DND-41 (cell line): ENCODE results near the gene SEPTIN10.
A peak's percentile ranks its signal among the peaks of the same experiment; 100 is the strongest.

ENCODE experiments used
- ATAC-seq: fragments of 200-7000 bp; cut with Tn5 transposase; 3 replicates; pipeline ENCODE4 v1.9.1; 2021; ENCODE audit warnings: low read depth; ENCODE audit not compliant: insufficient read depth
- DNase-seq: peaks from one replicate; pipeline ENCODE4 v3.0.0-alpha.2; 2020
- H2AFZ ChIP-seq: 2 replicates; pipeline ENCODE4 v1.6.0; 2012; ENCODE audit warnings: low read depth, low read length
- H3K27ac ChIP-seq: 2 replicates; pipeline ENCODE4 v1.5.1; 2012; ENCODE audit warnings: low read length, inconsistent platforms
- H3K27me3 ChIP-seq: fragments of 200-600 bp; sonication (generic); 2 replicates; pipeline ENCODE4 v1.6.0; 2012; ENCODE audit warnings: low read length, mild to moderate bottlenecking, inconsistent platforms; ENCODE audit not compliant: insufficient read depth, poor library complexity
- H3K36me3 ChIP-seq: 2 replicates; pipeline ENCODE4 v1.5.1; 2012; ENCODE audit warnings: low read length, inconsistent platforms; ENCODE audit not compliant: insufficient read depth
- H3K4me1 ChIP-seq: 2 replicates; pipeline ENCODE4 v1.5.1; 2012; ENCODE audit warnings: mild to moderate bottlenecking, low read length; ENCODE audit not compliant: insufficient read depth
- H3K4me2 ChIP-seq: 2 replicates; pipeline ENCODE4 v1.6.0; 2012; ENCODE audit warnings: mild to moderate bottlenecking, moderate library complexity, low read length, inconsistent platforms; ENCODE audit not compliant: insufficient read depth
- H3K4me3 ChIP-seq, 2 experiments: fragments of 200-600 bp in 1 of 2; shearing (Covaris generic) in 1 of 2; 2 replicates each; pipeline ENCODE4 v1.5.1; 2012 to 2016; ENCODE audit warnings: inconsistent platforms in 2 of 2, low read length in 2 of 2, mild to moderate bottlenecking in 2 of 2, low read depth in 1 of 2, moderate library complexity in 1 of 2
- H3K79me2 ChIP-seq: 2 replicates; pipeline ENCODE4 v1.6.0; 2012; ENCODE audit warnings: low read length, inconsistent platforms; ENCODE audit not compliant: insufficient read depth
- H3K9ac ChIP-seq: 2 replicates; pipeline ENCODE4 v1.6.0; 2012; ENCODE audit warnings: low read depth, mild to moderate bottlenecking, inconsistent platforms, low read length, moderate library complexity
- H3K9me3 ChIP-seq: 2 replicates; pipeline ENCODE4 v1.5.1; 2012; ENCODE audit warnings: low read length, moderate library complexity, mild to moderate bottlenecking, inconsistent platforms; ENCODE audit not compliant: insufficient read depth, severe bottlenecking
- H4K20me1 ChIP-seq: 2 replicates; pipeline ENCODE4 v1.6.0; 2012; ENCODE audit warnings: low read length; ENCODE audit not compliant: insufficient read depth
- CTCF ChIP-seq: IDR thresholded peaks from 2 replicates; pipeline ENCODE4 v1.5.1; 2012; ENCODE audit warnings: borderline replicate concordance, low read length, moderate library complexity, mild to moderate bottlenecking; ENCODE audit not compliant: poor library complexity, severe bottlenecking; ENCODE audit errors: extremely low read depth
- EZH2 ChIP-seq: IDR thresholded peaks from 3 replicates; pipeline ENCODE4 v1.6.1; 2012; ENCODE audit warnings: borderline replicate concordance, low read depth, mild to moderate bottlenecking, moderate library complexity, low read length, inconsistent platforms; ENCODE audit not compliant: severe bottlenecking

SEPTIN10 gene

DNA sequence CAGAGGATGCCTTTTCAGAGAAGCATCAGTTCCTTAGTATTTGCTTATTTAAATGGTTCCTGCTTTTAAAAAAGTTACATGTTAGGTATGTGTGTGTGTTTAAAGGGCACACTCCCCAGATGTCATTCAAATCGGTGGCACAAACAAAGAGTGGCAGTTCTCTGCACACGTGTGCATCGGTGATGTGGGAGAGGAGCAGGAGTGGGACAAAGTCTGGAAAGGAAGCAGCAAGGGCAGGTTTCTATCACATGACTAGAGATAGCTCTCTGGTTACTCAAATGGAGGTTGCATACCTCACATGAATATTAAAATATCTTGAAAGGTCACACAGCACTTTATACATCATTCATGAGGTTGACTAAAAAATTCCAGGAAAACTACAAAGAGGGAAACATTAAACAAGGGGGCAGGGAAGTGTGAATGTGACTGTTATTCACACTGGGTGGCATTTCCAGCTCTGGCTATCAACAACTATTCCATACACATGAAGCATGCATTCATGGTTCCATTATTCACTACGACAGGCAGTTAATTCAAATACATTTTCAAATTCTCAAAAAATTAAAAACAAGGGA lies 64.7 kb downstream of the SEPTIN10 start:
- H2AFZ ChIP-seq = no peak overlapping the region
- H3K36me3 ChIP-seq = no peaks in the 10 kb centered on the region
- no peak overlapping the region for H3K4me3 ChIP-seq
- peaks cover 27% of the 10 kb centered on the region for H3K27me3 ChIP-seq
- H3K9me3 ChIP-seq = no peaks in the 10 kb centered on the region
- H3K27ac ChIP-seq = no peak overlapping the region
- no peak overlapping the region for H3K9ac ChIP-seq
- no peak overlapping the region for H3K4me2 ChIP-seq
- H3K4me1 ChIP-seq = no peaks in the 10 kb centered on the region
- ATAC-seq = no peak
- H3K79me2 ChIP-seq = no peaks in the 10 kb centered on the region
- H4K20me1 ChIP-seq = no peaks in the 10 kb centered on the region
- no peak for DNase-seq
- TF ChIP-seq CTCF = no peak
- no peak for TF ChIP-seq EZH2

DNA sequence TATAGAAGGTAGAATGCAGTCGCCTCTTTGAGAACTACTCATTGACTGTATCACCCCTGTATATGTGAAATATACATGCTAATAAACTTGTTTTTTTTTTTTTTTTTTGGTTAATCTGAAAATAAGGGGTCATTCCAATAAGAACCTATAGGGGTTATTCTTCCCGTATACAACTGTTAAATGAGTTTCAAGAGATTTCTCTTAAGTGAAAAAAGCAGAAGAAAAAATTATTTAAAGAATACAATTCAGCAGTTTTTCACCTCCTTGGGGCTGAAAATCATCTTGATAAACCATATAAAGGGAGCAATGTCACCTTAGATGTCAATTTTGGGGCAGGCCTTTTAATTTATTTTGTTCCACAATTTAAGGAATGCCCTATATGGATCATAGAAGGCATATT lies 66.5 kb downstream of the SEPTIN10 start:
- H3K27me3 ChIP-seq = peaks cover 25% of the 10 kb centered on the region
- H3K36me3 ChIP-seq = no peaks in the 10 kb centered on the region
- no peak overlapping the region for H2AFZ ChIP-seq
- ATAC-seq (no peak), DNase-seq (no peak)
- H4K20me1 ChIP-seq = no peaks in the 10 kb centered on the region
- TF ChIP-seq CTCF (no peak), EZH2 (no peak)
- H3K4me3 ChIP-seq = no peak overlapping the region
- H3K9me3 ChIP-seq = no peaks in the 10 kb centered on the region
- H3K4me2 ChIP-seq = no peak overlapping the region
- H3K4me1 ChIP-seq = no peaks in the 10 kb centered on the region
- no peak overlapping the region for H3K27ac ChIP-seq
- H3K79me2 ChIP-seq = no peaks in the 10 kb centered on the region
- H3K9ac ChIP-seq = no peak overlapping the region

DNA sequence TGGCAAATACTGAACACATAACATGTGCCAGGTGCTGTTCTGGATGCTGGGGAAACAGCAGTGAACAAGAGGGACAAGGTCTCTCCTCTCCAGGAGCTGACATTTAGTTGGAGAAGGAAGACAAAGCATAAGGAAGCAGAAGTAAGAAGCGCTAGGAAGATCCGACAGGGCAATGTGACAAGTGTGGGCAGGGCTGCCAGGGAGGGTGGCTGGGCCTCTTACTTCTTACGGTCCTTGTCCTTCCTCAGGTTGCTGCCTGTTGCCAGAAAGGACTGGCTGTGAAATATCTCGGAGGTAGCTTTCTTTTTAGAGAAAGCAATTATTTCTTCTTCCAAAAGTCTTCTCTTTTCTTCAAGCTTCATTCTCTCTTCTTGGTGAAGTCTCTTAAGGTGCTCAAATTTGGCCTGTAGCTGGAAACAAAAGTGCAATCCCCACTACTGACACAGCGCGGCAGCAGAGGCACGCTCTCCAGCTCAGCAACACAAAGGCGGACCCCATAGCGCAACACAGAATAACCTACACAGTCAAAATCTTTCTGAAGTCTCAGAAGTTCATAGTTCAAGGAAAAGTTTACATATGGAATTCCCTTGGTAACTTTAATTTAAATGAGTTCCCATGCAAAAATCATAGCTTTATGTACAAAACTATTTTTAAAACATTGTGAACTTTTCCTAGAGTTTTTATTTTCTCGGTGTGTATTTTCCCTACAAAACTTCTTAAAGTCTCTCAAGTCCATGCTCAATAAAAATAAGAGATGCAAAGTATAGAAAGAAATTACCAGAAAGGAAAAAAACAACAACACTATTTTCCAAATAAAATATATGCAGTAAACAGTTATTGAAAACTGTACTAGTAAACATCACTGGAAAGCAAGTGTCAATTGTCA lies 67.7 kb downstream of the SEPTIN10 start:
- TF ChIP-seq EZH2 (no peak), CTCF (peak; percentile 84)
- Histone ChIP-seq H3K27ac (no peak overlapping the region), H3K9me3 (no peaks in the 10 kb centered on the region), H3K4me2 (no peak overlapping the region), H3K36me3 (no peaks in the 10 kb centered on the region), H3K9ac (no peak overlapping the region), H3K4me1 (no peaks in the 10 kb centered on the region), H3K27me3 (peaks cover 22% of the 10 kb centered on the region), H2AFZ (no peak overlapping the region), H4K20me1 (no peaks in the 10 kb centered on the region), H3K4me3 (no peak overlapping the region), H3K79me2 (no peaks in the 10 kb centered on the region)
- DNase-seq = peak; percentile 67
- peak; percentile 95 for ATAC-seq
